BE2C (cell line): ENCODE data around the gene LHX5.

Source experiments
- DNase-seq: peaks from one replicate; pipeline ENCODE4 v3.0.0-alpha.2; 2020
- H3K27me3 ChIP-seq: fragments of 250-450 bp; sonication (Bioruptor Pico); 2 replicates; pipeline ENCODE4 v1.5.1; 2020; ENCODE audit warnings: mild to moderate bottlenecking
- H3K36me3 ChIP-seq: fragments of 250-450 bp; sonication (Bioruptor Pico); 2 replicates; pipeline ENCODE4 v1.5.1; 2020; ENCODE audit warnings: mild to moderate bottlenecking
- H3K4me1 ChIP-seq: fragments of 250-450 bp; sonication (Bioruptor Pico); 2 replicates; pipeline ENCODE4 v1.5.1; 2020
- H3K4me3 ChIP-seq: 2 replicates; pipeline ENCODE4 v1.5.1; 2011; ENCODE audit warnings: low read depth, low read length
- H3K9me3 ChIP-seq: fragments of 250-450 bp; sonication (Bioruptor Pico); 2 replicates; pipeline ENCODE4 v1.5.1; 2020
- CTCF ChIP-seq: IDR thresholded peaks from 2 replicates; pipeline ENCODE4 v1.5.1; 2012; ENCODE audit warnings: mild to moderate bottlenecking, low read depth, low read length

The LHX5 gene

GRCh38 chr12:113469224-113469948 is 2.3 kb downstream of the LHX5 start:
- Histone ChIP-seq H3K9me3 (no peaks in the 10 kb centered on the region), H3K4me3 (no peak overlapping the region), H3K27me3 (peaks cover 100% of the 10 kb centered on the region), H3K36me3 (no peaks in the 10 kb centered on the region), H3K4me1 (no peaks in the 10 kb centered on the region)
- TF ChIP-seq CTCF = no peak
- no peak for DNase-seq

- peaks cover 100% of the 10 kb centered on the region for H3K27me3 ChIP-seq
Observed at GRCh38 chr12:113468365-113469223, 3.1 kb downstream of the LHX5 start.

GRCh38 chr12:113467502-113468364 is 3.9 kb downstream of the LHX5 start:
- no peak overlapping the region for H3K4me3 ChIP-seq
- H3K4me1 ChIP-seq = no peaks in the 10 kb centered on the region
- DNase-seq = no peak

More at GRCh38 chr12:113468365-113469223, 3.1 kb downstream of the LHX5 start:
- no peaks in the 10 kb centered on the region for H3K9me3 ChIP-seq
- H3K36me3 ChIP-seq = no peaks in the 10 kb centered on the region
- H3K4me1 ChIP-seq = no peaks in the 10 kb centered on the region
- H3K4me3 ChIP-seq = no peak overlapping the region
- TF ChIP-seq CTCF = no peak
- no peak for DNase-seq

GRCh38 chr12:113467142-113467501 is 4.5 kb downstream of the LHX5 start:
- no peaks in the 10 kb centered on the region for H3K4me1 ChIP-seq
- no peak for DNase-seq
- TF ChIP-seq CTCF = no peak
- H3K36me3 ChIP-seq = no peaks in the 10 kb centered on the region
- peaks cover 94% of the 10 kb centered on the region for H3K27me3 ChIP-seq
- H3K4me3 ChIP-seq = no peak overlapping the region
- no peaks in the 10 kb centered on the region for H3K9me3 ChIP-seq

More at GRCh38 chr12:113467502-113468364, 3.9 kb downstream of the LHX5 start:
- Histone ChIP-seq H3K27me3 (peaks cover 100% of the 10 kb centered on the region), H3K9me3 (no peaks in the 10 kb centered on the region), H3K36me3 (no peaks in the 10 kb centered on the region)
- TF ChIP-seq CTCF = no peak

DNA sequence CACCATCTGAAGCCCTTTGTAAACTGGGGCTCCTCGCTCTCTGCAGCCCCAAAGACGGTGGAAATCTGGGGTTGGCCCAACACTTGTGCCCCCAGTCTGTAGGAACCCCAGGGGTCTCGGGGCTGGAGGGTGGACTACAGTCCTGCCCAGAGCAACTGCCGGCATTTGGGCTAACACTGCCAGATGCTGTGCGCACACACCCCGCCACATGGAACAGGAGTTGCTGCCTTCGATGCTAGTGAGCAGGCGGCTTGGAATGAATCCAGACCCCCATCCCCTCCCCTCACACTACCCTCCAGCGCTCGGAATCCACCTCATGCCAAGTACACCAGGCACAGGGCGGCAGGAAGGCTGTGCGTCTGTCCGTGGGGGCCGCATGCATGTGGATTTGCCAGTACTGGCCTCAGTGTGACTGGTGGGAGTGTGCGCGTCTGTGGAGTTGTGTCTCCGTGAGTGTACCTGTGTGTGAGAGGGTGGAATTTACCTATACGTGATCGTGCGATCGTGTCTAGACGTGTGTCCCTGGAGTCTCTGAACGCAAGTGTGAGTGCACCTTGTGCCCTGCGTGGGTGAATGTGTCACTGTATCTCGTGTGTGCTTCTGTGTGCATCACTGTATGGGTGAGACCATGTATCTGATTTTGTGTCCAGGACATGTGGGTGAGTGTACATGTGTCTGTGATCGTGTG is 5.1 kb downstream of the LHX5 start:
- H3K4me3 ChIP-seq = no peak overlapping the region
- H3K4me1 ChIP-seq = no peaks in the 10 kb centered on the region
- H3K9me3 ChIP-seq = no peaks in the 10 kb centered on the region
- no peaks in the 10 kb centered on the region for H3K36me3 ChIP-seq
- TF ChIP-seq CTCF = no peak
- DNase-seq = no peak
- peaks cover 89% of the 10 kb centered on the region for H3K27me3 ChIP-seq
